Measurements from ENCODE around the gene LENG8.

DNA sequence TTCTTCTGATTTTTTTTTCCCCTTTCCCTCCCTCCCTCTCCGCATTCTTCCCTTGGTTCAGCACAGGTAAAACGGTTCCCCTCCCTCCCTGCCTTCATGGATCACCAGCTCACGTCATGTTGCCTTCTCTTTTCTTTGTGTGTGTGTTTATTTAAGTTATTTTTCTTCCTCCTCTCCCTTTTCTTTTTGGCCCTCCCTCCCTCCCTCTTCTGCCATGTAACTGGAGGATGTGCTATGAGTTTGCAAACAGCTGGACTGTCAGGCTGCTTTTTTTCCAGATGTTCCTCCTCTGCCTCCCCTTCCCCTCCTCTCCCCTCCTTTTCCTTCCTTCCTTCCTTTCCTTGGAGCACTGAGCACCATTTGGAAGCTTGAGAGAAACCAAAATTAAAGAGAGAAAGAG, 12.6 kb downstream of the LENG8 start:
- TF ChIP-seq, protein P1, sequence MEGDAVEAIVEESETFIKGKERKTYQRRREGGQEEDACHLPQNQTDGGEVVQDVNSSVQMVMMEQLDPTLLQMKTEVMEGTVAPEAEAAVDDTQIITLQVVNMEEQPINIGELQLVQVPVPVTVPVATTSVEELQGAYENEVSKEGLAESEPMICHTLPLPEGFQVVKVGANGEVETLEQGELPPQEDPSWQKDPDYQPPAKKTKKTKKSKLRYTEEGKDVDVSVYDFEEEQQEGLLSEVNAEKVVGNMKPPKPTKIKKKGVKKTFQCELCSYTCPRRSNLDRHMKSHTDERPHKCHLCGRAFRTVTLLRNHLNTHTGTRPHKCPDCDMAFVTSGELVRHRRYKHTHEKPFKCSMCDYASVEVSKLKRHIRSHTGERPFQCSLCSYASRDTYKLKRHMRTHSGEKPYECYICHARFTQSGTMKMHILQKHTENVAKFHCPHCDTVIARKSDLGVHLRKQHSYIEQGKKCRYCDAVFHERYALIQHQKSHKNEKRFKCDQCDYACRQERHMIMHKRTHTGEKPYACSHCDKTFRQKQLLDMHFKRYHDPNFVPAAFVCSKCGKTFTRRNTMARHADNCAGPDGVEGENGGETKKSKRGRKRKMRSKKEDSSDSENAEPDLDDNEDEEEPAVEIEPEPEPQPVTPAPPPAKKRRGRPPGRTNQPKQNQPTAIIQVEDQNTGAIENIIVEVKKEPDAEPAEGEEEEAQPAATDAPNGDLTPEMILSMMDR (conservative IDR thresholded peaks at IDR 0.05; ENCODE audit: low read depth in 2 of 2), result no peak
- no peak for TF ChIP-seq EZH2phosphoT487 (IDR thresholded peaks at IDR 0.05; ENCODE audit: unreplicated experiment)
- TF ChIP-seq EZH2 (IDR thresholded peaks at IDR 0.05; ENCODE audit: low read depth, unreplicated experiment), result no peak
- TF ChIP-seq, protein P2, sequence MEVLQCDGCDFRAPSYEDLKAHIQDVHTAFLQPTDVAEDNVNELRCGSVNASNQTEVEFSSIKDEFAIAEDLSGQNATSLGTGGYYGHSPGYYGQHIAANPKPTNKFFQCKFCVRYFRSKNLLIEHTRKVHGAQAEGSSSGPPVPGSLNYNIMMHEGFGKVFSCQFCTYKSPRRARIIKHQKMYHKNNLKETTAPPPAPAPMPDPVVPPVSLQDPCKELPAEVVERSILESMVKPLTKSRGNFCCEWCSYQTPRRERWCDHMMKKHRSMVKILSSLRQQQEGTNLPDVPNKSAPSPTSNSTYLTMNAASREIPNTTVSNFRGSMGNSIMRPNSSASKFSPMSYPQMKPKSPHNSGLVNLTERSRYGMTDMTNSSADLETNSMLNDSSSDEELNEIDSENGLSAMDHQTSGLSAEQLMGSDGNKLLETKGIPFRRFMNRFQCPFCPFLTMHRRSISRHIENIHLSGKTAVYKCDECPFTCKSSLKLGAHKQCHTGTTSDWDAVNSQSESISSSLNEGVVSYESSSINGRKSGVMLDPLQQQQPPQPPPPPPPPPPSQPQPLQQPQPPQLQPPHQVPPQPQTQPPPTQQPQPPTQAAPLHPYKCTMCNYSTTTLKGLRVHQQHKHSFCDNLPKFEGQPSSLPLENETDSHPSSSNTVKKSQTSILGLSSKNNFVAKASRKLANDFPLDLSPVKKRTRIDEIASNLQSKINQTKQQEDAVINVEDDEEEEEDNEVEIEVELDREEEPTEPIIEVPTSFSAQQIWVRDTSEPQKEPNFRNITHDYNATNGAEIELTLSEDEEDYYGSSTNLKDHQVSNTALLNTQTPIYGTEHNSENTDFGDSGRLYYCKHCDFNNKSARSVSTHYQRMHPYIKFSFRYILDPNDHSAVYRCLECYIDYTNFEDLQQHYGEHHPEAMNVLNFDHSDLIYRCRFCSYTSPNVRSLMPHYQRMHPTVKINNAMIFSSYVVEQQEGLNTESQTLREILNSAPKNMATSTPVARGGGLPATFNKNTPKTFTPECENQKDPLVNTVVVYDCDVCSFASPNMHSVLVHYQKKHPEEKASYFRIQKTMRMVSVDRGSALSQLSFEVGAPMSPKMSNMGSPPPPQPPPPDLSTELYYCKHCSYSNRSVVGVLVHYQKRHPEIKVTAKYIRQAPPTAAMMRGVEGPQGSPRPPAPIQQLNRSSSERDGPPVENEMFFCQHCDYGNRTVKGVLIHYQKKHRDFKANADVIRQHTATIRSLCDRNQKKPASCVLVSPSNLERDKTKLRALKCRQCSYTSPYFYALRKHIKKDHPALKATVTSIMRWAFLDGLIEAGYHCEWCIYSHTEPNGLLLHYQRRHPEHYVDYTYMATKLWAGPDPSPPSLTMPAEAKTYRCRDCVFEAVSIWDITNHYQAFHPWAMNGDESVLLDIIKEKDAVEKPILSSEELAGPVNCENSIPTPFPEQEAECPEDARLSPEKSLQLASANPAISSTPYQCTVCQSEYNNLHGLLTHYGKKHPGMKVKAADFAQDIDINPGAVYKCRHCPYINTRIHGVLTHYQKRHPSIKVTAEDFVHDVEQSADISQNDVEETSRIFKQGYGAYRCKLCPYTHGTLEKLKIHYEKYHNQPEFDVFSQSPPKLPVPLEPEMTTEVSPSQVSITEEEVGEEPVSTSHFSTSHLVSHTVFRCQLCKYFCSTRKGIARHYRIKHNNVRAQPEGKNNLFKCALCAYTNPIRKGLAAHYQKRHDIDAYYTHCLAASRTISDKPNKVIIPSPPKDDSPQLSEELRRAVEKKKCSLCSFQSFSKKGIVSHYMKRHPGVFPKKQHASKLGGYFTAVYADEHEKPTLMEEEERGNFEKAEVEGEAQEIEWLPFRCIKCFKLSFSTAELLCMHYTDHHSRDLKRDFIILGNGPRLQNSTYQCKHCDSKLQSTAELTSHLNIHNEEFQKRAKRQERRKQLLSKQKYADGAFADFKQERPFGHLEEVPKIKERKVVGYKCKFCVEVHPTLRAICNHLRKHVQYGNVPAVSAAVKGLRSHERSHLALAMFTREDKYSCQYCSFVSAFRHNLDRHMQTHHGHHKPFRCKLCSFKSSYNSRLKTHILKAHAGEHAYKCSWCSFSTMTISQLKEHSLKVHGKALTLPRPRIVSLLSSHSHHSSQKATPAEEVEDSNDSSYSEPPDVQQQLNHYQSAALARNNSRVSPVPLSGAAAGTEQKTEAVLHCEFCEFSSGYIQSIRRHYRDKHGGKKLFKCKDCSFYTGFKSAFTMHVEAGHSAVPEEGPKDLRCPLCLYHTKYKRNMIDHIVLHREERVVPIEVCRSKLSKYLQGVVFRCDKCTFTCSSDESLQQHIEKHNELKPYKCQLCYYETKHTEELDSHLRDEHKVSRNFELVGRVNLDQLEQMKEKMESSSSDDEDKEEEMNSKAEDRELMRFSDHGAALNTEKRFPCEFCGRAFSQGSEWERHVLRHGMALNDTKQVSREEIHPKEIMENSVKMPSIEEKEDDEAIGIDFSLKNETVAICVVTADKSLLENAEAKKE (CRISPR knock-in tag; IDR thresholded peaks at IDR 0.05), result no peak
- no peak; the same call in 1 of the 2 replicates for TF ChIP-seq POLR2AphosphoS5 (IDR thresholded peaks at IDR 0.05; ENCODE audit: low read depth)
- TF ChIP-seq, protein P3, sequence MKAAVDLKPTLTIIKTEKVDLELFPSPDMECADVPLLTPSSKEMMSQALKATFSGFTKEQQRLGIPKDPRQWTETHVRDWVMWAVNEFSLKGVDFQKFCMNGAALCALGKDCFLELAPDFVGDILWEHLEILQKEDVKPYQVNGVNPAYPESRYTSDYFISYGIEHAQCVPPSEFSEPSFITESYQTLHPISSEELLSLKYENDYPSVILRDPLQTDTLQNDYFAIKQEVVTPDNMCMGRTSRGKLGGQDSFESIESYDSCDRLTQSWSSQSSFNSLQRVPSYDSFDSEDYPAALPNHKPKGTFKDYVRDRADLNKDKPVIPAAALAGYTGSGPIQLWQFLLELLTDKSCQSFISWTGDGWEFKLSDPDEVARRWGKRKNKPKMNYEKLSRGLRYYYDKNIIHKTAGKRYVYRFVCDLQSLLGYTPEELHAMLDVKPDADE (IDR thresholded peaks at IDR 0.05), result no peak
- TF ChIP-seq, protein P4, sequence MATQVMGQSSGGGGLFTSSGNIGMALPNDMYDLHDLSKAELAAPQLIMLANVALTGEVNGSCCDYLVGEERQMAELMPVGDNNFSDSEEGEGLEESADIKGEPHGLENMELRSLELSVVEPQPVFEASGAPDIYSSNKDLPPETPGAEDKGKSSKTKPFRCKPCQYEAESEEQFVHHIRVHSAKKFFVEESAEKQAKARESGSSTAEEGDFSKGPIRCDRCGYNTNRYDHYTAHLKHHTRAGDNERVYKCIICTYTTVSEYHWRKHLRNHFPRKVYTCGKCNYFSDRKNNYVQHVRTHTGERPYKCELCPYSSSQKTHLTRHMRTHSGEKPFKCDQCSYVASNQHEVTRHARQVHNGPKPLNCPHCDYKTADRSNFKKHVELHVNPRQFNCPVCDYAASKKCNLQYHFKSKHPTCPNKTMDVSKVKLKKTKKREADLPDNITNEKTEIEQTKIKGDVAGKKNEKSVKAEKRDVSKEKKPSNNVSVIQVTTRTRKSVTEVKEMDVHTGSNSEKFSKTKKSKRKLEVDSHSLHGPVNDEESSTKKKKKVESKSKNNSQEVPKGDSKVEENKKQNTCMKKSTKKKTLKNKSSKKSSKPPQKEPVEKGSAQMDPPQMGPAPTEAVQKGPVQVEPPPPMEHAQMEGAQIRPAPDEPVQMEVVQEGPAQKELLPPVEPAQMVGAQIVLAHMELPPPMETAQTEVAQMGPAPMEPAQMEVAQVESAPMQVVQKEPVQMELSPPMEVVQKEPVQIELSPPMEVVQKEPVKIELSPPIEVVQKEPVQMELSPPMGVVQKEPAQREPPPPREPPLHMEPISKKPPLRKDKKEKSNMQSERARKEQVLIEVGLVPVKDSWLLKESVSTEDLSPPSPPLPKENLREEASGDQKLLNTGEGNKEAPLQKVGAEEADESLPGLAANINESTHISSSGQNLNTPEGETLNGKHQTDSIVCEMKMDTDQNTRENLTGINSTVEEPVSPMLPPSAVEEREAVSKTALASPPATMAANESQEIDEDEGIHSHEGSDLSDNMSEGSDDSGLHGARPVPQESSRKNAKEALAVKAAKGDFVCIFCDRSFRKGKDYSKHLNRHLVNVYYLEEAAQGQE (IDR thresholded peaks at IDR 0.05; ENCODE audit: unreplicated experiment), result no peak
- TF ChIP-seq CREB1 (CRISPR knock-in tag; IDR thresholded peaks at IDR 0.05; ENCODE audit: low read depth), result no peak
- no peak for TF ChIP-seq ZNF114 (CRISPR knock-in tag; IDR thresholded peaks at IDR 0.05)
- no peak for TF ChIP-seq NANOG (IDR thresholded peaks at IDR 0.05; ENCODE audit: borderline replicate concordance)

Measured in GM23338 (cell line).